H1 (cell line): ENCODE measurements around the gene MDK. TPM values are rescaled to one million over a fixed set of nuclear protein-coding genes. Genes with fewer than 3 reads are reported as not detected.

ENCODE experiments used
- CTBP2 ChIP-seq: IDR thresholded peaks from 2 replicates; pipeline ENCODE4 v1.7.0; 2011; ENCODE audit warnings: borderline replicate concordance, mild to moderate bottlenecking, moderate library complexity, mixed read lengths, low read length; ENCODE audit not compliant: insufficient read depth, insufficient read length
- polyA plus RNA-seq, 7 experiments: library from polyadenylated mRNA; depleted of rRNA in 3 of 7; stranded (reverse) in 5 of 7; unstranded in 2 of 7; fragments of >200 nt in 5 of 7; fragments of 200-250 nt in 2 of 7; gene quantifications; 1 replicate in 5 of 7; 2 replicates in 1 of 7; 4 replicates in 1 of 7; pipeline versions ENCODE4 v1.2.1 to v1.2.3, GENCODE V29; 2011 to 2013; ENCODE audit warnings: missing spikeins in 2 of 7, mixed read lengths in 2 of 7
- total RNA-seq: library from RNA; stranded (reverse); fragmentation: NEBNext Ultra II Directional; extraction: Animal tissue kit (Norgen Biotek cat#: 25700); gene quantifications from 2 replicates; pipeline ENCODE4 v1.2.1, GENCODE V29; 2021

Gene MDK
- total and polyA plus RNA-seq, 2 of the 8 experiments (the other 6 are each of a cell fraction or from before 2014, with no cell fraction given) = 309 to 606 TPM

DNA sequence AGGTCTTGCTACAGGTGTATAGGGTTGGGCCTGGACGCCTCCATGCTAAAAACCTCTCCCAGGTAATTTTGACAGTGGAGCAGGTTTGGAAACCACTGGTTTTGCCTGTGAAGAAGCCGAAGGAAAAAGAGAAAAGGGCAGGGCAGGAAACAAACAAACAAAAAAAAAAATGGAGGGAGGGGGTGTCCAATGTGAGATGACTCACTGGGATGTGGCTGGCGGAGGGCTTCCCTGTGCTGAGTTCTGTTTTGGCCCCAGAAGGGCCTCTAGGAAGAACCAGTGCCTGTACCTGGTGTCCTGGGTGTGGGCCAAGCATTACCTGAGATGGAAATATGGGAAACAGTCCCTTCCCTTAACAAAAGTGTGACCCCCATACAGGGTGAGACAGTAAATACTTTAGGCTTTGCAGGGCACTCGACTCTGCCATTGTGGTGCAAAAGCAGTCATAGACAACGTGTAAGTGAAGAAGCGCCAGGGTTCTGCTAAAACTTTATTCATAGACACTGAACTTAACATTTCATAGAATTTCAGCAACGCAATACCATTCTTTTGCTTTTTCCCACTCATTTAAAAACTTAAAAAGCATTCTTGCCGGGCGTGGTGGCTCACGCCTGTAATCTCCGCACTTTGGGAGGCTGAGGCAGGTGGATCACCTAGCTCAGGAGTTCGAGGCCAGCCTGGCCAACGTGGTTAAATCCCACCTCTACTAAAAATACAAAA lies 43.7 kb upstream of the MDK start (continued):
- TF ChIP-seq CTBP2 = no peak
